H9 (cell line): ENCODE measurements around the gene NUDT9. TPM values are rescaled to one million over a fixed set of nuclear protein-coding genes. Genes with fewer than 3 reads are reported as not detected.
"Not testable (repeated sequence)": the region's sequence is repeated elsewhere in the genome, so short reads cannot be mapped to it uniquely, and the experiment has no call there.

Source experiments
- DNase-seq: peaks from one replicate; pipeline ENCODE4 v3.0.0-alpha.2; 2017
- H2AFZ ChIP-seq: one replicate; pipeline ENCODE4 v1.6.1; 2013; ENCODE audit warnings: mild to moderate bottlenecking, low read length, control low read depth, moderate library complexity
- H2AK5ac ChIP-seq: 2 replicates; pipeline ENCODE4 v1.6.1; 2013; ENCODE audit warnings: low read length, control low read depth, mixed read lengths; ENCODE audit not compliant: insufficient read length
- H2BK120ac ChIP-seq: one replicate; pipeline ENCODE4 v1.6.1; 2013; ENCODE audit warnings: low read depth, mild to moderate bottlenecking, low read length, control low read depth, inconsistent platforms; ENCODE audit not compliant: poor library complexity, severe bottlenecking
- H2BK12ac ChIP-seq: 2 replicates; pipeline ENCODE4 v1.6.1; 2013; ENCODE audit warnings: low read length, control low read depth, mixed read lengths, low read depth; ENCODE audit not compliant: insufficient read length
- H2BK15ac ChIP-seq: 2 replicates; pipeline ENCODE4 v1.6.1; 2013; ENCODE audit warnings: low read depth, low read length, control low read depth
- H2BK20ac ChIP-seq: one replicate; pipeline ENCODE4 v1.6.1; 2013; ENCODE audit warnings: low read depth, mild to moderate bottlenecking, low read length, control low read depth, inconsistent platforms; ENCODE audit not compliant: poor library complexity, severe bottlenecking
- H2BK5ac ChIP-seq: 2 replicates; pipeline ENCODE4 v1.6.1; 2013; ENCODE audit warnings: low read length, control low read depth, mixed read lengths; ENCODE audit not compliant: insufficient read length
- H3K14ac ChIP-seq: 2 replicates; pipeline ENCODE4 v1.6.1; 2013; ENCODE audit warnings: low read length, control low read depth; ENCODE audit not compliant: insufficient read depth
- H3K18ac ChIP-seq: 2 replicates; pipeline ENCODE4 v1.6.1; 2013; ENCODE audit warnings: low read depth, mild to moderate bottlenecking, mixed read lengths, low read length, control low read depth; ENCODE audit not compliant: insufficient read length
- H3K23ac ChIP-seq: 2 replicates; pipeline ENCODE4 v1.6.1; 2013; ENCODE audit warnings: low read length, control low read depth, mixed read lengths, low read depth; ENCODE audit not compliant: insufficient read length
- H3K23me2 ChIP-seq: 2 replicates; pipeline ENCODE4 v1.6.1; 2013; ENCODE audit warnings: low read depth, mild to moderate bottlenecking, mixed read lengths, low read length, control low read depth; ENCODE audit not compliant: insufficient read length, poor library complexity, severe bottlenecking
- H3K27ac ChIP-seq: 2 replicates; pipeline ENCODE4 v1.5.1; 2013; ENCODE audit warnings: low read length, control low read depth, mixed read lengths, low read depth; ENCODE audit not compliant: insufficient read length
- H3K27me3 ChIP-seq: 2 replicates; pipeline ENCODE4 v1.6.1; 2013; ENCODE audit warnings: low read length, control low read depth, inconsistent platforms; ENCODE audit not compliant: insufficient read depth
- H3K4ac ChIP-seq: 2 replicates; pipeline ENCODE4 v1.6.1; 2013; ENCODE audit warnings: low read depth, mild to moderate bottlenecking, control low read depth, inconsistent platforms, low read length, moderate library complexity
- H3K4me1 ChIP-seq: 2 replicates; pipeline ENCODE4 v1.6.1; 2013; ENCODE audit warnings: low read length, control low read depth, inconsistent platforms; ENCODE audit not compliant: insufficient read depth
- H3K4me2 ChIP-seq: 2 replicates; pipeline ENCODE4 v1.6.1; 2013; ENCODE audit warnings: low read length, control low read depth, mixed read lengths; ENCODE audit not compliant: insufficient read length, insufficient read depth
- H3K56ac ChIP-seq: 2 replicates; pipeline ENCODE4 v1.6.1; 2013; ENCODE audit warnings: low read depth, mild to moderate bottlenecking, mixed read lengths, low read length, control low read depth; ENCODE audit not compliant: insufficient read length
- H3K79me1 ChIP-seq: 2 replicates; pipeline ENCODE4 v1.6.1; 2013; ENCODE audit warnings: low read depth, mild to moderate bottlenecking, moderate library complexity, low read length, control low read depth, inconsistent platforms; ENCODE audit not compliant: insufficient read depth, poor library complexity, severe bottlenecking
- H3K79me2 ChIP-seq: 2 replicates; pipeline ENCODE4 v1.6.1; 2013; ENCODE audit warnings: low read length, control low read depth, inconsistent platforms; ENCODE audit not compliant: insufficient read depth
- H3K9ac ChIP-seq: 2 replicates; pipeline ENCODE4 v1.6.1; 2013; ENCODE audit warnings: low read length, control low read depth, mixed read lengths; ENCODE audit not compliant: insufficient read length; ENCODE audit errors: extremely low read depth
- H3K9me3 ChIP-seq: one replicate; pipeline ENCODE4 v1.6.1; 2013; ENCODE audit warnings: low read depth, low read length, inconsistent platforms; ENCODE audit not compliant: control insufficient read depth
- H3T11ph ChIP-seq: one replicate; pipeline ENCODE4 v1.6.1; 2013; ENCODE audit warnings: mild to moderate bottlenecking, low read length, control low read depth, inconsistent platforms
- H4K20me1 ChIP-seq: one replicate; pipeline ENCODE4 v1.6.1; 2013; ENCODE audit not compliant: control insufficient read depth, insufficient read length, insufficient read depth
- H4K5ac ChIP-seq: 2 replicates; pipeline ENCODE4 v1.6.1; 2013; ENCODE audit warnings: low read depth, mild to moderate bottlenecking, mixed read lengths, low read length, control low read depth; ENCODE audit not compliant: insufficient read length
- H4K8ac ChIP-seq: replicated peaks from 2 replicates; pipeline ENCODE4 v1.6.1; 2013; ENCODE audit warnings: low read length, control low read depth, mixed read lengths, low read depth; ENCODE audit not compliant: insufficient read length
- H4K91ac ChIP-seq: 2 replicates; pipeline ENCODE4 v1.6.1; 2013; ENCODE audit warnings: low read depth, mild to moderate bottlenecking, moderate library complexity, mixed read lengths, low read length, control low read depth; ENCODE audit not compliant: insufficient read length
- H3K27ac Mint-ChIP-seq, 3 experiments: 2 replicates in 2 of 3; 3 replicates in 1 of 3; pipeline ENCODE4 v1.8.0; 2020 to 2021; ENCODE audit warnings: mixed read lengths in 3 of 3, mild to moderate bottlenecking in 1 of 3, moderate library complexity in 1 of 3
- H3K27me3 Mint-ChIP-seq: 2 replicates; pipeline ENCODE4 v1.8.0; 2021; ENCODE audit warnings: low read depth, mild to moderate bottlenecking, moderate library complexity, mixed read lengths
- H3K36me3 Mint-ChIP-seq, 3 experiments: 2 replicates in 2 of 3; 3 replicates in 1 of 3; pipeline ENCODE4 v1.8.0; 2020 to 2021; ENCODE audit warnings: low read depth in 3 of 3, mixed read lengths in 3 of 3; ENCODE audit not compliant: insufficient read depth in 1 of 3
- H3K4me1 Mint-ChIP-seq, 2 experiments: 2 replicates each; pipeline ENCODE4 v1.8.0; 2020; ENCODE audit warnings: mixed read lengths in 2 of 2
- H3K4me3 Mint-ChIP-seq, 2 experiments: 2 replicates in 1 of 2; 3 replicates in 1 of 2; pipeline ENCODE4 v1.8.0; 2020 to 2021; ENCODE audit warnings: mild to moderate bottlenecking in 2 of 2, mixed read lengths in 2 of 2, moderate library complexity in 1 of 2
- H3K9me3 Mint-ChIP-seq, 2 experiments: 2 replicates in 1 of 2; 3 replicates in 1 of 2; pipeline ENCODE4 v1.8.0; 2020; ENCODE audit warnings: mild to moderate bottlenecking in 2 of 2, mixed read lengths in 2 of 2, moderate library complexity in 1 of 2
- WGBS: extraction: QIAGEN DNeasy Blood & Tissue Kit; methylation state at CpG from one replicate; pipeline ENCODE4 v1.1.7; 2013; ENCODE audit warnings: missing lambda C conversion rate, low lambda C conversion rate, mixed read lengths; ENCODE audit not compliant: insufficient read length; ENCODE audit errors: extremely low coverage; 5-methylcytosine and 5-hydroxymethylcytosine counted together
- total RNA-seq: library from RNA; stranded (reverse); gene quantifications from 2 replicates; pipeline ENCODE4 v1.2.1, GENCODE V29; 2021
- TF ChIP-seq, protein P1 (sequence below): fragments of 200-600 bp; sonication (generic); conservative IDR thresholded peaks from 3 replicates; pipeline ENCODE4 v1.8.0; 2021; ENCODE audit warnings: antibody characterized with exemption, mild to moderate bottlenecking

NUDT9 gene
- total RNA-seq, 1 experiment from 2014 or later, result 28.5 TPM

DNA sequence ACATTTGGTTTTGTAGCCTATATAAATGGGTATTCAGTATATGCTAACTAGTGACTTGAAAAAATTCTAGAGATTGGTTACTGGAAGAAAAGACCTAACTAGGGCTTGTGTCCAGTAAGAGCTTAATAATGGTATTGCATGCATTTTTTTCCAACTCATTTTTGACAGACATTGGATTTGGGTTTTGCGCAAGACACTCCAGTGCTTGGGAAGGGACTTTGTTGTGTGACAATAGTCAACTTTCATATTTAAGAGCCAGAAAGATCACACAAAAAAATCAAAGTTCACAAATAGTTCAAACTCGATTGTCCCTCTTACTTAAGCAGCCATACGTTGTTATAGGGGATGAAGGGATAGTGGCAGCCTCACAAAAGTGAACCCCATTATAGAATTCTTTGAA lies 30.2 kb upstream of the NUDT9 start:
- H2AK5ac ChIP-seq, result no peak overlapping the region
- H3K4ac ChIP-seq, result no peak overlapping the region
- H3K27me3 Mint-ChIP-seq, result peaks cover 6% of the 10 kb centered on the region
- no peaks in the 10 kb centered on the region for H3K9me3 ChIP-seq
- H3K14ac ChIP-seq, result no peak overlapping the region
- no peaks in the 10 kb centered on the region for H3K79me1 ChIP-seq
- H4K91ac ChIP-seq, result no peak overlapping the region
- no peaks in the 10 kb centered on the region for H3K27me3 ChIP-seq
- no peak overlapping the region for H3K4me2 ChIP-seq
- no peak overlapping the region for H2BK20ac ChIP-seq
- peaks cover 8% of the 10 kb centered on the region for H3K23me2 ChIP-seq
- no peak overlapping the region for H3K56ac ChIP-seq
- H3K23ac ChIP-seq, result no peak overlapping the region
- no peak overlapping the region for H3K27ac ChIP-seq
- H2BK15ac ChIP-seq, result no peak overlapping the region
- H3K4me1 Mint-ChIP-seq, result peaks cover 13 to 16% of the 10 kb centered on the region in 2 experiments
- WGBS, result no CpG with 5 or more reads among the region's 3 CpGs
- H3K9ac ChIP-seq, result no peak overlapping the region
- no peak overlapping the region for H3K18ac ChIP-seq
- TF ChIP-seq, protein P1, sequence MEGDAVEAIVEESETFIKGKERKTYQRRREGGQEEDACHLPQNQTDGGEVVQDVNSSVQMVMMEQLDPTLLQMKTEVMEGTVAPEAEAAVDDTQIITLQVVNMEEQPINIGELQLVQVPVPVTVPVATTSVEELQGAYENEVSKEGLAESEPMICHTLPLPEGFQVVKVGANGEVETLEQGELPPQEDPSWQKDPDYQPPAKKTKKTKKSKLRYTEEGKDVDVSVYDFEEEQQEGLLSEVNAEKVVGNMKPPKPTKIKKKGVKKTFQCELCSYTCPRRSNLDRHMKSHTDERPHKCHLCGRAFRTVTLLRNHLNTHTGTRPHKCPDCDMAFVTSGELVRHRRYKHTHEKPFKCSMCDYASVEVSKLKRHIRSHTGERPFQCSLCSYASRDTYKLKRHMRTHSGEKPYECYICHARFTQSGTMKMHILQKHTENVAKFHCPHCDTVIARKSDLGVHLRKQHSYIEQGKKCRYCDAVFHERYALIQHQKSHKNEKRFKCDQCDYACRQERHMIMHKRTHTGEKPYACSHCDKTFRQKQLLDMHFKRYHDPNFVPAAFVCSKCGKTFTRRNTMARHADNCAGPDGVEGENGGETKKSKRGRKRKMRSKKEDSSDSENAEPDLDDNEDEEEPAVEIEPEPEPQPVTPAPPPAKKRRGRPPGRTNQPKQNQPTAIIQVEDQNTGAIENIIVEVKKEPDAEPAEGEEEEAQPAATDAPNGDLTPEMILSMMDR, result no peak
- peaks cover 5 to 11% (median 6%) of the 10 kb centered on the region in 3 experiments; a peak in 6 of 7 replicates for H3K36me3 Mint-ChIP-seq
- no peak overlapping the region for H3K27ac Mint-ChIP-seq
- no peak overlapping the region for H2BK12ac ChIP-seq
- peaks cover 0 to 3% of the 10 kb centered on the region in 2 experiments; a peak in 3 of 5 replicates for H3K9me3 Mint-ChIP-seq
- no peaks in the 10 kb centered on the region for H3K4me1 ChIP-seq
- H4K20me1 ChIP-seq, result no peaks in the 10 kb centered on the region
- no peaks in the 10 kb centered on the region for H3K79me2 ChIP-seq
- H3K4me3 Mint-ChIP-seq, result no peak overlapping the region
- DNase-seq, result no peak
- no peak overlapping the region for H2BK5ac ChIP-seq
- no peak overlapping the region for H2BK120ac ChIP-seq
- H4K8ac ChIP-seq, result no peak overlapping the region
- no peak overlapping the region for H2AFZ ChIP-seq
- no peak overlapping the region for H3T11ph ChIP-seq
- H4K5ac ChIP-seq, result no peak overlapping the region

DNA sequence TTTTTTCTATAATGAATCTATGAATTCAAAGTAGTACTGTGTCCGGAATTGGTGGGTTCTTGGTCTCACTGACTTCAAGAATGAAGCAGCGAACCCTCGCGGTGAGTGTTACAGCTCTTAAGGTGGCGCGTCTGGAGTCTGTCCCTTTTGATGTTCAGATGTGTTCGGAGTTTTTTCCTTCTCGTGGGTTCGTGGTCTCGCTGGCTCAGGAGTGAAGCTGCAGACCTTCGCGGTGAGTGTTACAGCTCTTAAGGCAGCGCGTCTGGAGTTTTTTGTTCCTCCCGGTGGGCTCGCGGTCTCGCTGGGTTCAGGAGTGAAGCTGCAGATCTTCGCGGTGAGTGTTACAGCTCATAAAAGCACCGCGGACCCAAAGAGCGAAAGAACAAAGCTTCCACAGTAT lies 27.3 kb upstream of the NUDT9 start:
- H3K27ac ChIP-seq, H2AFZ ChIP-seq, H3K18ac ChIP-seq, H3K79me2 ChIP-seq, H3K4me1 Mint-ChIP-seq, H2BK20ac ChIP-seq, H3K14ac ChIP-seq, H2BK15ac ChIP-seq, H3K9ac ChIP-seq, H3K4me2 ChIP-seq, H3K56ac ChIP-seq, H3K36me3 Mint-ChIP-seq, H3K79me1 ChIP-seq, H3K23ac ChIP-seq, H3K27me3 ChIP-seq, H2BK12ac ChIP-seq, H4K5ac ChIP-seq, H3K9me3 ChIP-seq, H3K9me3 Mint-ChIP-seq, H3K4me3 Mint-ChIP-seq, H2BK5ac ChIP-seq, H3T11ph ChIP-seq, H3K4me1 ChIP-seq, H2BK120ac ChIP-seq, H4K8ac ChIP-seq, H3K27me3 Mint-ChIP-seq, H4K20me1 ChIP-seq, H3K23me2 ChIP-seq, H3K4ac ChIP-seq, H2AK5ac ChIP-seq, DNase-seq, H4K91ac ChIP-seq: not testable (repeated sequence)
- H3K27ac Mint-ChIP-seq, result peak overlapping the region in 1 of 3 experiments; percentile 20; a peak in 2 of 7 replicates
- WGBS, result no CpG with 5 or more reads among the region's 23 CpGs
